ENCODE data around the gene DLGAP4.

Gene DLGAP4

DNA sequence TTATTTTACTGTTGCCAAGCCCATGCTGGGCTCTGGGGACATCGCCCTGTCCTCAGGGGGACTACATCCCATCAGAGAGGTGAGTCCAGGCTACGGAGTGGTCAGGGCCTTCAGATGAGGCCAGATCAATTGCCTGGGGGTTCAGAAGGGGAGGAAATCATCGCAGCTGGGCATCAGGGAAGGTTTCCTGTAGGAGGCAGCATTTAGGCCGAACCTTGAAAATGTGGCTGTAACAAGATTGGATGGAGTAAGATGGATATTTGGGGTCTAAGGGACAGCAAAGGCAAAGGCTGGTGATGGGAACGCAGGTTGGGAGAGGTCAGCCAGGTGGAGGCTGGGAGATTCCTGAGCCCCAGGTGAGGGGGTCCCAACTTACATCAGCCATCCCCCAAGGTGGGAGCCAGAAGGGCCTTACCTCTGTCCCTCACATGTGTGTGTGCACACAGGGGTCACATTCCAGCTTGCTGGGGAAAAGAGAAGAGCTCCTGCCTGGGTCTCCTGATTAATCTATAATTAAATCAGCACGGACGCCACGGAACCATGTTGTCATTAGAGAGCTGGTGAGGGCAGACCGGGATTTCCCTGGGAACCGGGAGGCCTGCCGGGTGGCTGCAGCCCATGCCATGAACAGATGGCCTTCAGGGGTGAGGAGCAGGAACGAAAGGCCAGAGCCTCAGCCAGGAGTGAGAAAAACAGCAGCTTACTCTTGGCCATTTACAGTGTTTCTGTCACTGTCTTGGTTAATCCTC lies 30.5 kb upstream of the DLGAP4 start:
- DNase-seq: no peak

GRCh38 chr20:36277546-36277945 lies 28.6 kb upstream of the DLGAP4 start:
- DNase-seq: no peak

GRCh38 chr20:36279362-36279761 lies 26.8 kb upstream of the DLGAP4 start:
- no peak for DNase-seq

GRCh38 chr20:36279776-36280175 lies 26.4 kb upstream of the DLGAP4 start:
- DNase-seq: no peak

- DNase-seq: no peak
Measured at GRCh38 chr20:36281785-36282380, 24.3 kb upstream of the DLGAP4 start.

DNA sequence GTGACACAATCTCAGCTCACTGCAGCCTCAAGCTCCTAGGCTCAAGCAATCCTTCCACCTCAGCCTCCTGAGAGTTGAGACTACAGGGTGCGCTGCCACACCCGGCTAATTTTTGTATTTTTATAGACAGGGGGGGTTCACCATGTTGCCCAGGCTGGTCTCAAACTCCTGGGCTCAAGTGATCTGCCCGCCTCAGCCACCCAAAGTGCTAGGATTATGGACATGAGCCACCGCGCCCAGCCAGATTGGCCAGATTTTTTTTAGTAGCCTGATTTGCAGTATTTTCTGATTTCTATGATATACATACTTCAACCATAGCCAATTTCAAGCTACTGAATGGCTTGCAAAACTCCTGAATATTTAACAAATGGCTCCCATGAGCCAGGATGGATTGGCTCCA lies 21.4 kb upstream of the DLGAP4 start:
- no peak for DNase-seq

DNA sequence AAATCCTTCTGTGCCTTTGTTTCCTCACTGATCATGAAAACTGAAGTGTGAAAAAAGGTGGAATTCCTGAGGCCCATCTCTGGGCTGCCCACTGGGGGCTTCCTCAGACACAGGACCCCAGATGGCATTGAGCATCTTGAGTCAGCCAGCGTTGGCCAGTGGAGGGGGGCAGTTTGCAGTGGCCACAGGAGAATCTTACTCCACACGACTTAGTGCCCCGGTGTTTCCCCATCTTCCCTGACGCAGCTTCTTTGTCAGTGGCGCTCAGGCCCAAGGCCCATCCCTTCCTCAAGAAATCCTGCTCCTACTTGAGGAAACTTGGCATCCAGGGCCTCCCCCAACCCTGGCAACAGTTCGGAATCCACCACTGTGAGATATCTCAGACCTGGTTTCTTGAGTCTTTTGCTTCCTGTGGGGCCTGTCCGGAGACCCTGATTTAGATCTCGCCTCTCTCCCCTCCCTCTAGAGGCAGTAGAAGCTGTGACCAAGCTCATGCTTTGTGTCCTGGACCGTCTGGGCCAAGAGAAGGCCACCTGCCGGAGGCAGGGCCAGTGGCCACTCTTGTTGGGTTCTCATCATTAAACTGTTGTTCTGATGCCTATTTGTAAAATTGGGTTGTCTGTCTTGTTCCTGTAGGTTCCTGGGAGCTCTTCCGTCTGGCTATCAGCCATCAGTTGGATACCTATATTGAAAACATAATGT lies 20.2 kb upstream of the DLGAP4 start:
- no peak for DNase-seq

- DNase-seq: no peak
Measured at GRCh38 chr20:36297656-36298055, 8.5 kb upstream of the DLGAP4 start.

DNA sequence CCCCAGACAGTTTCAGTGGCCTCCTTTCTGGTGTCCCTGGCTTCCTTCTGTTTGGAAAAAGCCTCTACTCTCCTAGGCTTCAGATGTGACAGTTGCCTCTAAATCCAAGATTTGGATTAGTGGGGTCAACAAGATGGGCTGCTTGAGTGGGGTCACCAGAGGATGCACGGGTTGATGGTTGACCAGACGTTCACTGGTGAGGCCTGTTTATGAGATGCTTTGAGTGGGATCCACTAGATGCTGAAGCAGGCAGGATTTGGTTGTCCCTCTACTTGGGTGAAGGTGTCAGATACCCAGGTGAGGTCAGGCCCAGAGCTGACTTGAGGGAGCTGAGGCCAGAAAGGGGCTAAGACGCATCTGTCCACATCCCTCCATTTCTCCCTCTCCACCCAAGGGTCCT lies 8.1 kb upstream of the DLGAP4 start:
- DNase-seq: no peak

- no peak for DNase-seq
Measured at GRCh38 chr20:36298795-36299339, 7.3 kb upstream of the DLGAP4 start.

DNA sequence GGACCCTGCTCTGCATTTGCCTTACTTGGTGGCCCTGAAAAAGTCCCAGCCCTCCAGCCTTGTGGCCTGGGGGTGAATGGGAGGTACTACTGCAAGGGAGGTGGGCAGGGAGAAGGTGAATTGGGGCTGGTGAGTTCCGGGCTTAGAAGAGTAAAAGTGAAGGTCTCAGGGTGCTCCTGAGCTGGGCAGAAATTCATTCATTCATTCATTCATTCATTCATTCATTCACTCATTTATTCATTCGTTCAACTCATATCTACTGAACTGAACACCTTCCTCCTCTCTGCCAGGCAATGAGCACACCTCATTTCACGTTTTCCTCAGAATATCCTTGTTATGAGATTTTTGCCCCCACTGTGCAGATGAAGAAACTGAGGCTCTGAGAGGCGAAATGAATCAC lies 6.7 kb upstream of the DLGAP4 start:
- no peak for DNase-seq

DNA sequence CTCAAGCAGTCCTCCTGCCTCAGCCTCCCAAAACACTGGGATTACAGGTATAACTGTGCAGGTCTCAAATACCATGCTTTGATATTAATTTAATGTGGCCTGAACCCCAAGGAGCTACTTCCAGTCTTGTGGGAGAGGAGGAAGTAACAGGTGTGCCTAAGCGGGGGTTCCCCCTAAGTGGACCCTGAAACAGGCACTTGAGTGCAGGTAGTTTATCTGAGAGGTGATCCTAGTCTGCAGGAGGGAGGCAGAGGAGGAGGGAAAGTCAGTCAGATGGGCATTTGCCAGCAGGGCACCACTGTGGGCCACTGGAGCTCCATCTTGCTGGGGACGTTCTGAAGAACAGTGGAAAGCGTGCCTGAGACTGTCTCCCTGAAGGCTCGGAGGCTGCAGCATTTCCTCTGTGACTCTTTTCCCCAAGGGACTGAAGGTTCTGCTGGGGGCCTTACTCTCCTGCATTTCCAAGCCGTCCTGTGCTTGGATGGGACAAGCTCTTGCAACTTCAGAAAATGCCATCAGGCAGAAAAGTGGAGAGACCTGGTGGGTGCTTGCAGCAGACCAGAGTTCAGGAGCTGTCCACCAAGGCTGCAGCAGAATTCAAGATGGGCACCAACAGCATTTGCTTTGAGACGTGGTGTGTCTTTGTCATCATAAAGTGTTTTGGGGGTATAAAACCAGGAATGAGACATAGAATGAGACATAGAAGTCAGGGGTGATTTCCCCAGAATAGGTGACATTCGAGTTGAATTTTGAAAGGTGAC lies 4.6 kb upstream of the DLGAP4 start:
- DNase-seq: no peak

DNA sequence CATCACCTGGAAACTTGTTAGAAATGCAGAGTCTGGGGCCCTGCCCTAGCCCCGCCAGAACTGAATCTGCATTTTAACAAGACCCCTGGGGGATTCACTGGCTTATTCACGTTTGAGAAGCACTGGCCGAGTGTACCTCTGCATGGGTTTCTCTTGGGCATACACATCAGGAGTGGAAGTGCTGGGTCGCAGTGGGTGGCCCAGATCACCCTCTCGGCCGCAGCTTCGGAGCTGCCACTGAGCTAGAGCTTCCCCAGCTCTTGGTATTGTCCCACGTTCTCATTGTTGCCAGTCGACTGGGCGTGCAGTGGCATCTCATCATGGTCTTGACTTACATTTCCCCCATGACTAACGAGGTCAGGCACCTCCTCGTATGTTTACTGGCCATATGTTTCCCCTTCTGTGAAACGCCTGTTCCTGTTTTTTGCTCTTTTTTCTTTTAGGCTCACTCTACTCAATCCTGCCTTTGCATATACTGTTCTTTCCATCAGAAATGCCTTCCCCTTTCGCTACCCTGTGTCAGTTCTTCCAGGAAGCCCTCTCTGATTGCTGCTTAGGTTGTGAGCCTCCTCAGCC lies 3.0 kb upstream of the DLGAP4 start:
- no peak for DNase-seq

DNA sequence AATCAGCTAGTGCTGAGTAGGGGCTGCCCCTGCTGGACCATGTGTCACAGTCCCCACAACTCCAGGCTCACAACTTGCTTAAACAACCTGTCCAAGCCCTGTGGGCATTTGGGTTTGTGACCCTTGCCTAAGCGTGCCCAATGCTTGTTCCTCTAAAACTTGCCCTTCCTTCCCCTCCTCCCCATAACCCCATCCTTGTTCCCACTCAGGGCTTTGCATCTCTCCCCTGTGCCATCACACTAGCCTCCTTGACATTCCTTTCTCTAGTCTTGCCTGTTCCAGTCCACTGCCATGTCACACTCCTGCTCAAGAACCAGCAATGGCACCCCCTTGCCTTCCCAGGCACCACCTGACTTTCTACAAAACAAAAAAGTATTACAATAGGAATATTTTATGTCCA lies 2.3 kb upstream of the DLGAP4 start:
- DNase-seq: no peak

DNA sequence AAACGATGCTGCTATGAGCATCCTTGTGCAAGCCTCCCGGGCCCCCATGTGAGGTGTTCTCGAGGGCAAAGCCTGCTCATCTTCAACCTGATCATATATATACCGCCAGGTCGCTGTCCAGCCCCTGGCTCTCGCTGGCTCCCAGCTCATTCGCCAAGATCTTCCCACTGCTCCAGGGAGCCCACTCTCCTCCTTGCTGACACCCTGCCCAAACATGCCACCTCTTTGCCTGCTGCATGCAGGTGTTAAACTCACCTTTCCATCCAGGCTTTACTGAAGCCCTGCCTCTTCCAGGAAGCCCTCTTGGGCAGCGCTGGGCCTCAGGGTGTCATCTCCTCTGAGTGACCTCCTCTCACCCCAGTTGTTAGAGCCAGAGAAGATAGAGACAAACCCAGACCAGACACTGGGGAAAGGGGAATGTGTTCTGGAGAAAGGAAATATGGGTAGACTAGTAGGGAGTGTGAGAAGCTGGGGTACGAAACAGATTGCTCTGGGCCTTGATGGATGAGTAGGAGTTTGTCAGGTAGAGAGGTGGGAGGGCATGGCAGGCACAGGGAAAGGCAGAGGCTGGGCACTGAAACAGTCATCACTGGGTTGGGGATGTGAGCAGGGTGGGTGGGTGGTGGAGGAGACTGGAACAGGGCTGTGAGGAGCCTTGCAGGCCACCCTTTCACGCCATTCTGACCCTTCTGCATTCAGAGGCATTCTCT lies 1.2 kb upstream of the DLGAP4 start:
- DNase-seq: no peak

- no peak for DNase-seq
Measured at GRCh38 chr20:36306553-36307411, 643 bp downstream of the DLGAP4 start.

GRCh38 chr20:36307412-36308325 lies 1.5 kb downstream of the DLGAP4 start:
- DNase-seq: no peak

GRCh38 chr20:36308353-36308752 lies 2.2 kb downstream of the DLGAP4 start:
- DNase-seq: no peak

GRCh38 chr20:36308986-36309385 lies 2.8 kb downstream of the DLGAP4 start:
- no peak for DNase-seq

- DNase-seq: no peak
Measured at GRCh38 chr20:36309643-36310042, 3.5 kb downstream of the DLGAP4 start.

Data from GF-D8 (cell line).